GM12892 (cell line): Measurements from ENCODE around the gene TBL2.

Experiments
- POLR2A ChIP-seq: IDR thresholded peaks from 2 replicates; pipeline ENCODE4 v1.6.1; 2011; ENCODE audit warnings: low read depth, low read length, control low read depth
- POLR2AphosphoS5 ChIP-seq: IDR thresholded peaks from 2 replicates; pipeline ENCODE4 v1.6.1; 2011; ENCODE audit warnings: low read depth, low read length, control low read depth
- TAF1 ChIP-seq: IDR thresholded peaks from 2 replicates; pipeline ENCODE4 v1.6.1; 2011; ENCODE audit warnings: low read depth, mild to moderate bottlenecking, control low read depth, low read length, borderline replicate concordance

- no peak for TF ChIP-seq POLR2A
- TF ChIP-seq POLR2AphosphoS5: no peak
- no peak for TF ChIP-seq TAF1
These were observed 46.9 kb upstream of the TBL2 start for GRCh38 chr7:73625276-73625675.
